Activated naive CD8-positive, alpha-beta T cell (primary cell): ENCODE measurements around the gene HS6ST1.

Experiments
- H3K27ac Mint-ChIP-seq: one replicate; pipeline ENCODE4 v1.8.0; 2021; ENCODE audit warnings: mixed read lengths
- H3K27me3 Mint-ChIP-seq: one replicate; pipeline ENCODE4 v1.8.0; 2021; ENCODE audit warnings: mixed read lengths
- H3K36me3 Mint-ChIP-seq: one replicate; pipeline ENCODE4 v1.8.0; 2021; ENCODE audit warnings: mixed read lengths
- H3K4me1 Mint-ChIP-seq: one replicate; pipeline ENCODE4 v1.8.0; 2021; ENCODE audit warnings: low read depth, mixed read lengths
- H3K4me3 Mint-ChIP-seq: one replicate; pipeline ENCODE4 v1.8.0; 2021; ENCODE audit warnings: mild to moderate bottlenecking, mixed read lengths
- H3K9me3 Mint-ChIP-seq: one replicate; pipeline ENCODE4 v1.8.0; 2021; ENCODE audit warnings: low read depth, mixed read lengths

The HS6ST1 gene

DNA sequence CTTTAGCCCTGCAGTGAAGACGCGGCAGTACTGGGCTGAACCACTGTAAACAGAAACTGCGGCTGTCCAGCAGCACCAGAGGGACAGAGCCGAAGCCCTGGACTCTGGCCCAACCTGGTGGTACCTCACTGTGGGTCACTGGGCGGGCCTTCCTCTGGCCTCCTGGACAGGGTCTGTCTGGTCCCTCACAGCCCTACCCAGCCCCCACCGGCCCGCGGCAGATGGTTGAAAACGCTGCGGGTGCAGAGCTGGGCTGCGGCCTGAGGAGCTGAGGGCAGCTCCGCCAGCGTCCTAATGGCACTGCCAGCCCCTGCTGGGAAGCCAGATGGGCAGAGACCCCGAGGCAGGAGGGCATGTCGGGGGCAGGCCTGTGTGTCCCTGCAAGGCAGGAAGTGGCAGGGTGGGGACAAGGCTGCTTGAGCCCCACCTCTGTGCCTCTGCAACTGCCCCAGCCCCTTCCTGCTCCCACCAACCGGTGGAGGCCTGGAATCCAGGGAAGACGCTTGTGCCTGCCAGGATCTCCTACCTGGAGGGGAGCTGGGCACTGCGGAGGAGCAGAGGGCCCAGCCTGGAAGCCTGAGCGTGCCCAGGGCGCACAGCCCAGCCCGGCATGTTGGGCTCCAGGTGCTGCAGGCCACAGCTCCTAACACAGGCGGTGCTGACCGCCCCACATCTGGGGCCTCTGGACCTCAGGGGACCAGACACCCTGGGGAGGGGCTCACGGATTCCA lies 36.3 kb downstream of the HS6ST1 start:
- no peak overlapping the region for H3K27ac Mint-ChIP-seq
- no peaks in the 10 kb centered on the region for H3K9me3 Mint-ChIP-seq
- H3K4me1 Mint-ChIP-seq, result peaks cover 16% of the 10 kb centered on the region
- no peaks in the 10 kb centered on the region for H3K27me3 Mint-ChIP-seq
- H3K4me3 Mint-ChIP-seq, result no peak overlapping the region
- H3K36me3 Mint-ChIP-seq, result no peaks in the 10 kb centered on the region

DNA sequence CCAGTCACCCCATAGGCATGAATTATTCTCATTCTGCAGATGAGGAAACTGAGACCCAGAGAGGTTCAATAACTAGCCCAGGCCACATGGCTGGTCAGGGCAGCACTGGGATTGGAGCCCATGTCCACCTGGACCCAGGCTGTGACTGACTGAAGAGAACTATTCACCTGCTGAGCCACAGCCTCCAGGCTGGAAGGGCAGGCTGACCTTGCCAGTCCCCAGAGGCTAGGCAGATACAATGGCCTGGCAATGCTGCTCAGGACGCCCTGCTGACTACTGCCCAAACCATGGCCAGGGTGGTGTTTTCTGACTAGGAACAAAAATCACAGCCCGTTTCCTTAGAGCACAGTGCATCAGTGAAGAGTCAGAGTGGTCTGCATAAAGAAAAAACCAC lies 36.8 kb downstream of the HS6ST1 start:
- Mint-ChIP-seq H3K36me3 (no peaks in the 10 kb centered on the region), H3K27me3 (no peaks in the 10 kb centered on the region), H3K27ac (no peak overlapping the region), H3K4me1 (peaks cover 16% of the 10 kb centered on the region), H3K9me3 (no peaks in the 10 kb centered on the region), H3K4me3 (no peak overlapping the region)

DNA sequence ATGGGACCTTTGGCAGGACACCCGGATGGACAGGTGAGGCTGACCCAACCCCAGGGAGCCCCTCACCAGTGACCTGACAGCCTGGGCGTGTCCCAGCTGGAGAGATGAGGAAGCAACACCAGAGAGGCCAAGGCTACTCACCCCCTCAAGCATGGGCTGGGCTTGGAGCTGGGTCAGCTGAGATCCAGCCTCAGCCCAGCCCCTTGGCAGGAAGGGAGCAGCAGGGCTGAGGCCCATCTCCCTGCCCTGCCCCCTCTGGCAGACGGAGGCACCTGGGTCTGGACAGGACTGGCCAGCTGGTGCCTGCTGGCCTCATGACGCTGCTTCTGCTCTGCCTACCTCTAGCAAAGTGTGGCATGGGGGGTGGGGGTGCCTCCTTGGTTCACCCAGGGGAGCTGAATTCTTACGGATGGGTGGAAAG lies 37.8 kb downstream of the HS6ST1 start:
- H3K36me3 Mint-ChIP-seq, result peaks cover 2% of the 10 kb centered on the region
- no peaks in the 10 kb centered on the region for H3K9me3 Mint-ChIP-seq
- no peaks in the 10 kb centered on the region for H3K27me3 Mint-ChIP-seq
- no peak overlapping the region for H3K27ac Mint-ChIP-seq
- no peak overlapping the region for H3K4me3 Mint-ChIP-seq
- H3K4me1 Mint-ChIP-seq, result peaks cover 16% of the 10 kb centered on the region

DNA sequence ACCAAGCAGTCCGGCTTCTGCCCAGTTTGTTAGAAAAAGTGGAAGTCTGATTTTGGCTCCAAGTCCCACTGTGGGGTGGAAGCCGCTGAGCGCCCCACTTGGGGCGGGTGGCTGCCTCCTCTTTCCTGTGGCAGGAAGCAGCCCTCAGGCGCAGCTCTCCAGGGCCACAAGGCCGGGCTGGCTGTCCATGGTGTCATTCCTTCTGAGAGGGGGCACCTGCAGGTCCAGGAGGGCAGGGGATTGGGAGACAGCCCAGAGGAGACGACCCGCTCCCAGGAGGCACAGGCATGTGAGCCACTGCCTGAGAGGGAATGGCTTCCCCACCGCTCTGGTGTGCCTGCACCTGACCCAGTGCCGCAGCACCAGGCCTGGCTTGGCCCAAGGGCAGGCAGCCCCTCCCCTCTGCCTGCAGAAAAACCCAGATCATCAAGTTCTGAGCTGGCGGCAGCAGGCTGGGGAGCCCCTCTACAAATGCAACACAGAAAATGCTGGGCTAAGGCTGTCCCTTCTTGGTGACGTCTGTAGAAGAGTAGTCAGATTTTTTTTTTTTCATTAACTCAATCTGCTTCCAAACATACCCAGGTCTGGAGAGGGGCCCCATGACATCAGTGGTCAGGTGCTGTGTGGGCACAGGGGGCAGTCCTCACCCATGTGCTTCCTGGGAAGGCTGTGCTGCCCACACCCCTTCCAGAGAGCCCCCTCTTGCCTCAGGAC lies 38.4 kb downstream of the HS6ST1 start:
- H3K36me3 Mint-ChIP-seq, result peaks cover 8% of the 10 kb centered on the region
- no peak overlapping the region for H3K4me3 Mint-ChIP-seq
- no peaks in the 10 kb centered on the region for H3K27me3 Mint-ChIP-seq
- H3K9me3 Mint-ChIP-seq, result no peaks in the 10 kb centered on the region
- H3K27ac Mint-ChIP-seq, result no peak overlapping the region
- H3K4me1 Mint-ChIP-seq, result peaks cover 16% of the 10 kb centered on the region

DNA sequence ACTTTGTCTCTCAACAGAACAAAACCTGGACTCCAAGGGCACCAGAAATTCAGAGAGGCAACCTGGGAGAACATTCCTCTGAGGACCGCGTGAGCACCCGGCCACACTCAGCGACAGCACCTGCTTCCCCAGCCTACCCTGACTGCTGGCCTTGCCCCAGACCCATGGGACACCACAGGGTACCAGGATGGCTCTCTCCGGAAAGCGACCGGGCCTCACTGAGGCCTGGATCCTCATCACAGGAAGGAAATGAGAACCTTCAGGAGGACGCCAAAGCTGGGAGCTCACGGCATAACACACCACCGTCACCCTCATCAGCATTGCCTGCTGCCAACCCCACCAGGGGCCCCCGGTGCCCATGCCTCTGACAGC lies 38.9 kb downstream of the HS6ST1 start:
- Mint-ChIP-seq H3K4me1 (peaks cover 16% of the 10 kb centered on the region), H3K27ac (no peak overlapping the region), H3K27me3 (no peaks in the 10 kb centered on the region)

DNA sequence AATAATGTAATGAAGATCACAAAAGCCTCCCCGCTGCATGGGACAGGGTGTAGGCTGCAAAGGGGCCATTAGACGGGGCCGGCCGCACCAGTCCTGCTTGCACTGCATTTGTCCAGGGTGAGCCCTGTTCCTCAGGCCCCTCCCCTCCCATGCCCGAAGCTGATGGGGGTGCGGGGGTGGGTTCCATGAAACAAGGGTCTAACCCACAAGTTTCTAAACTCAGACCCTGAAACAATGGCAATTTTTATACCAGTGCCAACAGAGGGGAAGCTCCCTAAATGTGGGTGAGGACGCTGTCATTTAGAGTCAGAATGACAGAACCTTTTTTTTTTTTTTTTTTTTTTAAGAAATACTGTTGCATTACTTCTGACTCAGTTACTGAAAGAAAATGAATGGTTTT lies 39.7 kb downstream of the HS6ST1 start:
- Mint-ChIP-seq H3K4me3 (no peak overlapping the region), H3K36me3 (peaks cover 16% of the 10 kb centered on the region), H3K27me3 (no peaks in the 10 kb centered on the region), H3K27ac (no peak overlapping the region), H3K9me3 (no peaks in the 10 kb centered on the region), H3K4me1 (peaks cover 17% of the 10 kb centered on the region)

More for the DNA sequence above, 38.9 kb downstream of the HS6ST1 start:
- Mint-ChIP-seq H3K9me3 (no peaks in the 10 kb centered on the region), H3K36me3 (peaks cover 13% of the 10 kb centered on the region), H3K4me3 (no peak overlapping the region)

DNA sequence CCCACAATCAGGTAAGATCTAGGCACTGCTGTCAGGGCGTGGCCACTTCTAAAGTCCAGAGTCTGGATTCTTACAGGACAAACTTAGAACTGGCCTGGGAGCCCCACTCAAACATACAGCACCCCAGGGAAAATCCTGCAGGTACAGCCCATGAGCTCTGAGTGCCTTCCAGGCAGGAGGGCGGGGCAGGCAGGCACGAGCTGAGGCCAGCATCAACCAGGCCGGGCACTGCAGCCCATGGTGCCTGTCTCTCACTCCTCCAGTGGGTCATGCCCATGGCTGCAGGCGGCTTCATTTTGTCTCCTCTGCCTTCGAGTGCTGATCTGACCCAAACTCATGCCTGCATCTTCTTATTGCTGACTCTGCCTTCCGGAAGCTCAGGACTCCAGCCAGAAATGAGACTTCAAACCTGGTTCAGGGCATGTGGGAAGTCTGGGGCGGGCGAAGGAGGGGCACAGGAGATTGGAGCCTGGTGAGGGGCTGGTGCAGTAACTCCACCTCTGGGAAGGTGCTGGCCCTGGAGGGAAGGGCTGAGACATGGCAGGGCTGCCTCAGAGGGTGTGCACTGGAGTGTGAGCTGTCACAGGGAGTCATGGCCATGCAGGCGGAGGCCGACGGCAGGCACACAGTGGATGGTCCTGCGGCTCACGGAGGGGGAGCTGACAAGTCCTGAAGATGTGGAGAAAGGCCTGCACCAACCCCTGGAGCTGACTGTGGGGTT lies 40.5 kb downstream of the HS6ST1 start:
- Mint-ChIP-seq H3K9me3 (no peaks in the 10 kb centered on the region), H3K4me3 (no peak overlapping the region), H3K4me1 (peaks cover 15% of the 10 kb centered on the region), H3K27me3 (no peaks in the 10 kb centered on the region), H3K36me3 (peaks cover 16% of the 10 kb centered on the region), H3K27ac (no peak overlapping the region)

DNA sequence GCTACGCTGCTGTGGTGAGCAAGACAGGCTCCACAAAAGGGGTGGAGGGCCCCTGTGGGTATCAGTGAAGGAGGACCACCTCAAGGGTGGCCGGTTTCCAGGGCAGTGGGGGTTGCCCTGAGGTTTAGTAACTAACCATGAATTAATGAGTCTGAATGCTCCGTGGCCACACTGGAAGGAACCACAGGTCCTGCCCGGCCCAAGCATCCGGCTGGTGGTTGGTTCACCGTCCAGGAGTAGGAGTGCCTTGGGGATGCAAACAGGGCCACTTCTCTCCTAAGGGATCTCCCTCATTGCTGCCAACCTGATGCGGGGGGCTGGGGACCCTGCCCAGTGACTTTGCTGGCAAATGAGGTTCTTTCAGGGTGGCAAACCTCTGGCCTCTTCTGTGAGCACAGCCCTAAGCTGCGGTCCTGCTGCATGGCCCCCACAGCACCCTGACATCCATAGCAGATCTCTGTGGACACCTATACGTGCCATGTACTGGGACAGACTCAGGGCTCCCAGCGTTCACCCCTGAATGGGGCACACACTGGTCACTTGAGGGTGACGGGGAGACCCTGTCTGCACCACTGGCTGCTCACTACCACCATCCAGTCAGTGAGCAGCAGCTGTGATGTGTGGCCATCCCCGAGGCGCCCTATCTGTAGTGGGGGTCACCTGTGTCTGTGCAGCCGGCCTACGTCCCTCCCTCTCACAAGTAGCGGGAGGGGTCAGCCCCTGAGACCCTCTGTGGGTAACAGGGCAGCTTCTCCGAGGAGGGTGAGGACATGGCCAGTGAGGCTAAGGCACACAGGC lies 41.6 kb downstream of the HS6ST1 start:
- Mint-ChIP-seq H3K27ac (no peak overlapping the region), H3K36me3 (peaks cover 16% of the 10 kb centered on the region), H3K9me3 (no peaks in the 10 kb centered on the region), H3K4me3 (no peak overlapping the region), H3K4me1 (peaks cover 12% of the 10 kb centered on the region), H3K27me3 (no peaks in the 10 kb centered on the region)

DNA sequence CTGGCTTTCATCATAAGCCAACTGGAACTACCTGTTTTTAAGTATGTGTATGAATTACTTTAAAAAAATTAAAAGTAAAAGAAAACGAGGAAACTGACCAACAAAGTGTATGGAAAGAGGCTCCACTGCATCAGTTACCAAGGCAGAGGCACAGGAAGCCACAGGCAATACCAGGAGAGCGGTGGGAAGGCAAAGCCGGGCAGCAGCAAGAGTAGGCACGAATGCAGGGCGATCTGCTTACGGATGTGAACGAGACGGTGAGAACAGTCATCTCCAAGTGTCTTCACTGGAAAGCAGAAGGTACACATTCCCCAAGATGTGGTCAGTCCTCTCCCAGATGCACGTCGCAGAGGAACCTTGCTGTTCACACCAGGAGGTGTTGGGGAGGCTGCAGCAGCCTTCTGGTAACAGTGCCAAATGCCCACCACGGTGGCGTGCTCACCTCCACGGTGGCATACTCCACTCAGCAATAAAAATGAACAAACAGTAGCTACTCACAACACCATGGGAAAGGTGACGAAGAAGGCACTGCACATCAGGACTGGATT lies 43.1 kb downstream of the HS6ST1 start:
- Mint-ChIP-seq H3K36me3 (peaks cover 16% of the 10 kb centered on the region), H3K4me3 (no peak overlapping the region), H3K27me3 (no peaks in the 10 kb centered on the region), H3K9me3 (no peaks in the 10 kb centered on the region), H3K4me1 (peaks cover 4% of the 10 kb centered on the region), H3K27ac (no peak overlapping the region)

DNA sequence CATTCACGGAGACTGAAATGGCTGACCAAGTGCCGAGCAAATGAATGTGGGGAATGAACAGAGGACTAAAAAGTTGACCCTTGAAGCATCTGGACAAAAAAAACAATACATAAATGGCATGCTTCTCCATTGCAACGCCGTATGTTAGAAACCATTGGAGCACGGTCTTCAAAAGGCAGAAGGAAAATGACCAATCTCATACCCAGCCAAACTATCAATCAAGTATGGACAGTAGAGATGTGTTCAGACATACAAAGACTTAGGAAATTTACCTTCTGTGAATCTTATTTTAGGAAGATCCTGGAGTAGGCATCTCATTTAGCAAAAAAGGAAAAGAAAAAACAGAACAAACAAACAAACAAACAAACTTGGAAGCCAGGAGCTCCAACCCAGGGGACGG lies 44.5 kb downstream of the HS6ST1 start:
- Mint-ChIP-seq H3K27me3 (no peaks in the 10 kb centered on the region), H3K4me3 (no peak overlapping the region), H3K27ac (no peak overlapping the region)

DNA sequence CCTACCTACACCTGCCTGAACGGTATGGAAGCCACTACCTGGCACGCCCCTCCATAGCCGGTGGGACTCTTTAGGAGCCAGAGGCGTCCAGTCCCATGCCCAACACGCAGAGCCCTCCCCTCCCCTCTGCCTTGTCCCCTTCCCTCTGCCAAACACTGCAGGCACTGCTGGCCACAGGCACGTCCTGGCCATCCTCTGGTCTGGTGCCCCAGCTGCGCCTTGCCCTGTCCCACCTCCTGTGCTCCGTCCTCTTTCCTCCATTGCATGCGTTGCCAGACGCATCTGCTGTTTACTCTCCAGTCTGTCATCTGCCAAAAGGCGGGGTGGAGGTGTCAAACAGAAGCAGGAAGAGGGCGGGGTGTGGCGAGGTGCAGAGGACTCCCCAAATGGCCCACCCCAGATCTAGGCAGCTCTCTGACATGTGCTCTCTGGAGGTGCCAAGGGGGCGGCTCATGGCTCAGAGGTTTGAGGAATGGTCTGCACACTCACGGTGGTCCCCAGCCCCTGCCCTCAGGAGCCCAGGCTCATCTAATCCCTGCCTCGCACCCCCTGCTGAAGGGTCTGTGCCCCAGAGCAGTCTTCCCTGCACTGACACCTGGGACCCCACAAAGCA lies 45.1 kb downstream of the HS6ST1 start:
- H3K9me3 Mint-ChIP-seq, result no peaks in the 10 kb centered on the region
- no peak overlapping the region for H3K27ac Mint-ChIP-seq
- H3K36me3 Mint-ChIP-seq, result peaks cover 16% of the 10 kb centered on the region
- peaks cover 3% of the 10 kb centered on the region for H3K4me1 Mint-ChIP-seq
- H3K27me3 Mint-ChIP-seq, result no peaks in the 10 kb centered on the region
- no peak overlapping the region for H3K4me3 Mint-ChIP-seq

More for the DNA sequence above, 44.5 kb downstream of the HS6ST1 start:
- H3K4me1 Mint-ChIP-seq, result peaks cover 3% of the 10 kb centered on the region
- no peaks in the 10 kb centered on the region for H3K9me3 Mint-ChIP-seq
- H3K36me3 Mint-ChIP-seq, result peaks cover 16% of the 10 kb centered on the region

DNA sequence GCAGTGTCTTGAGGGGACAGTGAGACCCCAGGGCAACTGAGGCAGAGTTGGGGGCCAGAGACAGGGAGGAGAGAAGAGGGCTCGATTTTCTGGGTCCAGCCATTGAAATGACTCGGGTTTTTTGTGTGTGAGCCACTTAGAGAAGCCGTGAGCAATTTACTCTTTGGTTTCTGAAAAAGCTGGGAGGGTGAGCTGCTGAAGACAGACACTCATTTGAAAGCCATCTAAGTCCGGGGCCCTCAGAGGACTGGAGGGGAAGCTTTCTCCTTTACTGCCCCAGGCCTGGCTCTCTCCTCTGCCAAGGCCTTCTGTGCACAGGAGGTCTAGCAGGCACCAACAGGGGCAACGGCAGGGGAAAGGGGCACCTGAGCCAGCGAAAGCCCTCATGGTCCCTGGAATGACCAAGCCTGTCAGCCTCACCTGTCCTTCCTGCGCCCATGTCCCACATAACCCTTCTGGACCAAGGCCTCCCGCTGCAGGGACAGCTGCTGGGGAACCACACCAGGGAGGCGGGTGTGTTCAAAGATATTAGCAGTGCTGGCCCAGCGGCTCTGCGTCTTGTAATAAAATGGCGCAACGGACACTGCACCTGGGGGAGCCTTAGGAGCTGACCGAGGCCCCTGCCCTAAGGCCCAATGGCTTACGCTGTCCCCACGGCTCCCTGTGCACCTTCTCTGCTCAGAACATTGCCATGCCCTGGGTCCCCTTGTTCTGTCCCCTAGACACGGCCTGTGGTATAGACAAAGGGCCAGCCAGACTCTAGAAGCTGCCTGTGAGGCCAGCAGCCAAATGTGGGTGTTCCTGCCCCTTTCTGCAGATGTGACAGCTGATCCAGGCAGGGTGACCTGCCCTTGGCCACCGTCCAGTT lies 45.8 kb downstream of the HS6ST1 start:
- Mint-ChIP-seq H3K27ac (no peak overlapping the region), H3K36me3 (peaks cover 16% of the 10 kb centered on the region), H3K9me3 (no peaks in the 10 kb centered on the region), H3K4me1 (peaks cover 3% of the 10 kb centered on the region), H3K4me3 (no peak overlapping the region), H3K27me3 (no peaks in the 10 kb centered on the region)

DNA sequence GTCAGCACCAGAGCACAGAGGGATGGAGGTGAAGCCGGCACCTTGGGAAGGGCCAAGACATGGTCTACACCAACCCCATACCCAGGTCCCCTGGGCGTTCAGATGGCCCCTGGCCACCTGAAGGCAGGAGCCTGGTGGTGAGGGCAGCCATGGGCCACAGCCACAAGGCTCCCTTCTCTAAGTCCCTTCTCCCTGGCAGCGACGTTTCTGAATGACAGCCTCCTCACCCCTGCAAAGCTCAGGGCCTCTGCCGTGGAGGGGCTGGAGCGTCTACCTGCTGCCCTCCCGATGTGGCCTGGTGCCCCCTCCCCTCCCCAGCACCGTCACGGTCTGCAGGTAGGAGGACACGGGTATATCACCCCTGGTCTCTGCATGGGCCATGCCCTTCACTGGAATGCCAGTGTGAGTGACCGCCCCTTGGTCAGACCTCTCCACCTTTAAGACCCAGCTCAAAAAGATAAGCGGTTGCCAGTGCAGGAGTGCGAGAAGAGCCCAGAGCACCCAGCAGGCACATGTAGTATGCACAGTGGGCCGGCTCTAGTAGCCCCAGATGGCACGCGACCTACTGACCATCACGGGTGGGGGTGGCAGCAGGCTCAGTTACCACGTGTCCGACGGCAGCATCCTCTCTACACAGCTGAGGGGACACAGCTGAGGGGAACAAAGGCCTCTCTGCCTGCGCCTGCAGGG lies 46.6 kb downstream of the HS6ST1 start:
- Mint-ChIP-seq H3K4me1 (peaks cover 3% of the 10 kb centered on the region), H3K27ac (no peak overlapping the region), H3K9me3 (no peaks in the 10 kb centered on the region), H3K27me3 (no peaks in the 10 kb centered on the region), H3K4me3 (no peak overlapping the region), H3K36me3 (peaks cover 16% of the 10 kb centered on the region)
